ENCODE measurements around the gene ARHGAP22. TPM values are rescaled to one million over a fixed set of nuclear protein-coding genes. Genes with fewer than 3 reads are reported as not detected.

Gene ARHGAP22
- total and polyA plus RNA-seq, 11 donors = 1.1 to 9.5 (median 2.8) TPM

GRCh38 chr10:48620719-48621118 is 15.8 kb upstream of the ARHGAP22 start:
- peaks cover 0 to 18% (median 0%) of the 10 kb centered on the region in 12 donors for H3K9me3 ChIP-seq
- DNase-seq (no peak), ATAC-seq (no peak)
- no peak for TF ChIP-seq CTCF (IDR thresholded peaks at IDR 0.05)
- TF ChIP-seq POLR2A (IDR thresholded peaks at IDR 0.05) = no peak
- H3K36me3 ChIP-seq = no peaks in the 10 kb centered on the region
- no peak overlapping the region for H3K4me3 ChIP-seq
- H3K4me1 ChIP-seq = peaks cover 0 to 20% (median 0%) of the 10 kb centered on the region in 12 donors
- H3K27ac ChIP-seq = no peak overlapping the region
- WGBS, 4 donors = 85 to 92% (median 89%) methylated on average over 2 of the region's 2 CpGs
- H3K27me3 ChIP-seq = no peaks in the 10 kb centered on the region
- intact Hi-C loops (cut with DNase I) = no loop called here

- Histone ChIP-seq H3K27me3 (no peaks in the 10 kb centered on the region), H3K9me3 (peaks cover 0 to 23% (median 0%) of the 10 kb centered on the region in 12 donors), H3K4me3 (no peak overlapping the region), H3K36me3 (no peaks in the 10 kb centered on the region), H3K4me1 (peaks cover 0 to 16% (median 0%) of the 10 kb centered on the region in 12 donors), H3K27ac (no peak overlapping the region)
- ATAC-seq (no peak), DNase-seq (no peak)
- TF ChIP-seq CTCF (IDR thresholded peaks at IDR 0.05) (no peak), POLR2A (IDR thresholded peaks at IDR 0.05) (no peak)
- intact Hi-C loops (cut with DNase I) = no loop called here
- 53 to 70% (median 61%) methylated on average over 1 of the region's 1 CpG for WGBS, 4 donors
Measured at GRCh38 chr10:48616436-48616835, 11.6 kb upstream of the ARHGAP22 start.

GRCh38 chr10:48614481-48615390 is 9.9 kb upstream of the ARHGAP22 start:
- Histone ChIP-seq H3K27ac (peak overlapping the region in 1 of 12 donors; percentile 47), H3K9me3 (peaks cover 0 to 21% (median 0%) of the 10 kb centered on the region in 12 donors), H3K4me3 (no peak overlapping the region), H3K36me3 (no peaks in the 10 kb centered on the region), H3K27me3 (no peaks in the 10 kb centered on the region), H3K4me1 (peaks cover 0 to 21% (median 0%) of the 10 kb centered on the region in 12 donors)
- 58 to 68% (median 63%) methylated on average over 2 of the region's 2 CpGs for WGBS, 4 donors
- intact Hi-C loops (cut with DNase I) = no loop called here
- DNase-seq = no peak
- TF ChIP-seq CTCF (IDR thresholded peaks at IDR 0.05) = peak in 2 of 12 donors; percentile 24 to 27
- no peak for TF ChIP-seq POLR2A (IDR thresholded peaks at IDR 0.05)
- no peak for ATAC-seq

- Histone ChIP-seq H3K4me3 (no peak overlapping the region), H3K36me3 (no peaks in the 10 kb centered on the region), H3K27me3 (no peaks in the 10 kb centered on the region), H3K4me1 (peaks cover 0 to 27% (median 0%) of the 10 kb centered on the region in 12 donors), H3K27ac (peak overlapping the region in 1 of 12 donors; percentile 18), H3K9me3 (peaks cover 0 to 21% (median 0%) of the 10 kb centered on the region in 12 donors)
- intact Hi-C loops (cut with DNase I) = no loop called here
- TF ChIP-seq CTCF (IDR thresholded peaks at IDR 0.05) (no peak), POLR2A (IDR thresholded peaks at IDR 0.05) (no peak)
- 80 to 99% (median 95%) methylated on average over 2 of the region's 2 CpGs for whole genome bisulfite sequencing, 4 donors
- DNase-seq = no peak
- no peak for ATAC-seq
Measured at GRCh38 chr10:48613016-48613415, 8.1 kb upstream of the ARHGAP22 start.

Measured in heart left ventricle (tissue), 16 donors.